Adrenal gland (tissue), 5 donors: ENCODE data around the gene IL36A.

Source experiments
- POLR2A ChIP-seq, 2 donors: fragments of 450-650 bp; IDR thresholded peaks; one replicate each; pipeline ENCODE4 v1.6.1; 2017; ENCODE audit warnings: antibody characterized with exemption in 2 of 2, mild to moderate bottlenecking in 2 of 2, moderate library complexity in 1 of 2
- TF ChIP-seq, protein P1 (sequence below), 6 experiments: fragments of 450-650 bp in 4 of 6; fragments of 200-600 bp in 2 of 6; sonication (generic) in 1 of 6; IDR thresholded peaks; 1 replicate in 5 of 6; 2 replicates in 1 of 6; pipeline versions ENCODE4 v1.5.1 to v1.8.0; 2016 to 2021; ENCODE audit warnings: antibody characterized with exemption in 6 of 6, mild to moderate bottlenecking in 2 of 6, moderate library complexity in 1 of 6
- donor health status: DM: no; HTN: no; CAD: no.

DNA sequence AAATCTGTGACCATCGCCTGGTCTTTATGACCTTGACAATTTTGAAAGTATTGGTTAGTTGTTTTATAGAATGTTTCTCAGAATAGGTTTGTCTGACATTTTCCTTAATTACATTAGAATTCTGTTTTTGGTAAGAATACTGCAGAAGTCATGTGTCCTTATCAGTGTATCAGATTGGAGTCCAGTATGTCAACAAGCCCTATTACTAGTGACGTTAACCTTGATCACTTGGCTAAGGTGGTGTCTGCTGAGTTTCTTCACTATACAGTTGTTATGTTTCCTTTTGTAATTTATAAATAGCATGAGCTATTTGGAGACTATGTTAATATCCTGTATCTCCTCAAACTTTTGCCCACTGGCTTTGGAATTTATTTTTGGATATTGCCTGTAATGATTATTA is 38.2 kb upstream of the IL36A start:
- TF ChIP-seq, protein P1, sequence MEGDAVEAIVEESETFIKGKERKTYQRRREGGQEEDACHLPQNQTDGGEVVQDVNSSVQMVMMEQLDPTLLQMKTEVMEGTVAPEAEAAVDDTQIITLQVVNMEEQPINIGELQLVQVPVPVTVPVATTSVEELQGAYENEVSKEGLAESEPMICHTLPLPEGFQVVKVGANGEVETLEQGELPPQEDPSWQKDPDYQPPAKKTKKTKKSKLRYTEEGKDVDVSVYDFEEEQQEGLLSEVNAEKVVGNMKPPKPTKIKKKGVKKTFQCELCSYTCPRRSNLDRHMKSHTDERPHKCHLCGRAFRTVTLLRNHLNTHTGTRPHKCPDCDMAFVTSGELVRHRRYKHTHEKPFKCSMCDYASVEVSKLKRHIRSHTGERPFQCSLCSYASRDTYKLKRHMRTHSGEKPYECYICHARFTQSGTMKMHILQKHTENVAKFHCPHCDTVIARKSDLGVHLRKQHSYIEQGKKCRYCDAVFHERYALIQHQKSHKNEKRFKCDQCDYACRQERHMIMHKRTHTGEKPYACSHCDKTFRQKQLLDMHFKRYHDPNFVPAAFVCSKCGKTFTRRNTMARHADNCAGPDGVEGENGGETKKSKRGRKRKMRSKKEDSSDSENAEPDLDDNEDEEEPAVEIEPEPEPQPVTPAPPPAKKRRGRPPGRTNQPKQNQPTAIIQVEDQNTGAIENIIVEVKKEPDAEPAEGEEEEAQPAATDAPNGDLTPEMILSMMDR (IDR thresholded peaks at IDR 0.05): no peak
- TF ChIP-seq POLR2A (IDR thresholded peaks at IDR 0.05): no peak
